HCT116 (cell line): Measurements from ENCODE around the gene GRAMD4. TPM values are rescaled to one million over a fixed set of nuclear protein-coding genes. Genes with fewer than 3 reads are reported as not detected.

Source experiments
- ATAC-seq: fragments of 200-7000 bp; cut with Tn5 transposase; 2 replicates; pipeline ENCODE4 v1.9.1; 2020; ENCODE audit warnings: mild to moderate bottlenecking, moderate library complexity
- BruUV-seq: library from RNA; stranded (reverse); fragments of 400-500 nt; replicated peaks from 2 replicates; lab custom pipeline; 2021; lab: Mats Ljungman, UMichigan
- CTCF ChIA-PET: fragments of 300-600 bp; sonication (Branson Sonifier 250); formaldehyde crosslinking; loops from one replicate; lab custom pipeline; 2021; ENCODE audit warnings: antibody characterized with exemption; lab: Charles Lee
- POLR2A ChIA-PET: fragments of 300-600, 350-600 bp; sonication (Branson Sonifier 250); formaldehyde crosslinking; loops from one replicate; lab custom pipeline; 2021; ENCODE audit warnings: antibody characterized with exemption; lab: Charles Lee
- RAD21 ChIA-PET, 2 experiments: fragments of 300-600 bp; sonication (Branson Sonifier 250); formaldehyde crosslinking; loops; one replicate each; lab custom pipeline; 2023; ENCODE audit warnings: low total read pairs in 2 of 2; ENCODE audit not compliant: uncharacterized antibody in 2 of 2, unreplicated experiment in 2 of 2, low non-redundant PET in 1 of 2; lab: Charles Lee
- DNase-seq: peaks from one replicate; pipeline ENCODE4 v3.0.0-alpha.2; 2010; ENCODE audit warnings: low read depth, low spot score
- H2AFZ ChIP-seq: fragments of 200-600 bp; shearing (Covaris generic), sonication (generic); 2 replicates; pipeline ENCODE4 v1.6.1; 2017; ENCODE audit warnings: low read depth, mixed run types, mixed read lengths, antibody characterized with exemption, low read length; ENCODE audit not compliant: poor library complexity, severe bottlenecking
- H3K27ac ChIP-seq: 2 replicates; pipeline ENCODE4 v1.5.1; 2012; ENCODE audit warnings: low read depth, low read length
- H3K27me3 ChIP-seq: fragments of 200-600 bp; sonication (generic); 2 replicates; pipeline ENCODE4 v1.6.1; 2016; ENCODE audit warnings: mixed run types, low read length, mixed read lengths; ENCODE audit not compliant: insufficient read depth
- H3K36me3 ChIP-seq, 2 experiments: fragments of 200-500 bp in 1 of 2; fragments of 200-600 bp in 1 of 2; sonication (Bioruptor generic) in 1 of 2; sonication (generic) in 1 of 2; 2 replicates each; pipeline versions ENCODE4 v1.5.1 to v1.6.1; 2014 to 2016; ENCODE audit warnings: low read length in 2 of 2, inconsistent platforms in 1 of 2, mixed read lengths in 1 of 2, mixed run types in 1 of 2; ENCODE audit not compliant: insufficient read depth in 2 of 2, control insufficient read depth in 1 of 2
- H3K4me1 ChIP-seq, 2 experiments: fragments of 200-600 bp in 1 of 2; sonication (generic) in 1 of 2; 2 replicates each; pipeline versions ENCODE4 v1.5.1 to v1.6.1; 2012 to 2017; ENCODE audit warnings: low read length in 2 of 2, inconsistent platforms in 1 of 2, mild to moderate bottlenecking in 1 of 2, mixed read lengths in 1 of 2, mixed run types in 1 of 2, moderate library complexity in 1 of 2; ENCODE audit not compliant: insufficient read depth in 2 of 2, control insufficient read depth in 1 of 2
- H3K4me2 ChIP-seq: fragments of 200-600 bp; sonication (generic); 2 replicates; pipeline ENCODE4 v1.6.1; 2017; ENCODE audit warnings: mixed run types, low read length, mixed read lengths
- H3K4me3 ChIP-seq, 2 experiments: fragments of 200-600 bp in 1 of 2; sonication (generic) in 1 of 2; replicated peaks in 1 of 2; 2 replicates each; pipeline ENCODE4 v1.5.1; 2011 to 2016; ENCODE audit warnings: low read length in 2 of 2, control low read depth in 1 of 2, low read depth in 1 of 2, mild to moderate bottlenecking in 1 of 2, mixed read lengths in 1 of 2, mixed run types in 1 of 2
- H3K79me2 ChIP-seq: fragments of 200-600 bp; sonication (generic); 2 replicates; pipeline ENCODE4 v1.6.1; 2017; ENCODE audit warnings: mild to moderate bottlenecking, mixed run types, low read length, moderate library complexity, mixed read lengths; ENCODE audit not compliant: insufficient read depth
- H3K9ac ChIP-seq: fragments of 200-600 bp; sonication (generic); 2 replicates; pipeline ENCODE4 v1.6.1; 2016; ENCODE audit warnings: low read length, mixed read lengths
- H3K9me2 ChIP-seq: fragments of 200-600 bp; sonication (generic), shearing (Covaris generic); 2 replicates; pipeline ENCODE4 v1.6.1; 2017; ENCODE audit warnings: mixed run types, mild to moderate bottlenecking, moderate library complexity; ENCODE audit not compliant: insufficient read depth
- H3K9me3 ChIP-seq, 2 experiments: fragments of 200-500 bp in 1 of 2; fragments of 200-600 bp in 1 of 2; sonication (Bioruptor generic) in 1 of 2; sonication (generic) in 1 of 2; 2 replicates each; pipeline ENCODE4 v1.6.1; 2014 to 2017; ENCODE audit warnings: low read length in 2 of 2, mixed read lengths in 2 of 2, inconsistent platforms in 1 of 2, low read depth in 1 of 2, mild to moderate bottlenecking in 1 of 2, mixed run types in 1 of 2, moderate library complexity in 1 of 2; ENCODE audit not compliant: control insufficient read depth in 1 of 2, insufficient read depth in 1 of 2
- H4K20me1 ChIP-seq: fragments of 200-600 bp; sonication (generic), shearing (Covaris generic); 2 replicates; pipeline ENCODE4 v1.6.1; 2017; ENCODE audit warnings: mixed run types, mild to moderate bottlenecking, moderate library complexity; ENCODE audit not compliant: insufficient read depth
- ATF3 ChIP-seq: IDR thresholded peaks from 2 replicates; pipeline ENCODE4 v1.6.1; 2012
- CBX3 ChIP-seq: IDR thresholded peaks from 2 replicates; pipeline ENCODE4 v1.6.1; 2012; ENCODE audit warnings: low read depth
- EGR1 ChIP-seq: IDR thresholded peaks from 2 replicates; pipeline ENCODE4 v1.6.1; 2012; ENCODE audit warnings: low read depth
- EZH2 ChIP-seq: fragments of 200-600 bp; sonication (generic); IDR thresholded peaks from 2 replicates; pipeline ENCODE4 v1.6.1; 2017; ENCODE audit warnings: antibody characterized with exemption, mixed run types
- EZH2phosphoT487 ChIP-seq: fragments of 200-600 bp; IDR thresholded peaks from 2 replicates; pipeline ENCODE4 v1.6.1; 2018; ENCODE audit warnings: antibody characterized with exemption, borderline replicate concordance
- FOSL1 ChIP-seq: IDR thresholded peaks from 2 replicates; pipeline ENCODE4 v1.6.1; 2012; ENCODE audit warnings: low read depth
- JUND ChIP-seq: IDR thresholded peaks from 2 replicates; pipeline ENCODE4 v1.6.1; 2012
- POLR2A ChIP-seq: IDR thresholded peaks from 2 replicates; pipeline ENCODE4 v1.7.0; 2011; ENCODE audit warnings: borderline replicate concordance; ENCODE audit not compliant: insufficient read depth, insufficient read length; ENCODE audit errors: extremely low read depth
- POLR2AphosphoS5 ChIP-seq: IDR thresholded peaks from 2 replicates; pipeline ENCODE4 v1.6.1; 2011; ENCODE audit warnings: mild to moderate bottlenecking, low read depth, low read length, moderate library complexity
- SIN3A ChIP-seq: IDR thresholded peaks from 2 replicates; pipeline ENCODE4 v1.6.1; 2012; ENCODE audit warnings: low read depth
- SP1 ChIP-seq: IDR thresholded peaks from 2 replicates; pipeline ENCODE4 v1.6.1; 2012; ENCODE audit warnings: low read depth
- ZFX ChIP-seq: fragments of 450-650 bp; IDR thresholded peaks from 2 replicates; pipeline ENCODE4 v1.6.1; 2017
- intact Hi-C: fragments of 100-400 bp; cut with micrococcal nuclease; formaldehyde crosslinking; loops from 2 replicates; pipeline ENCODE4 v1.10.0; 2022
- total RNA-seq: library from RNA; stranded (reverse); gene quantifications from one replicate; pipeline ENCODE4 v1.2.1, GENCODE V29; 2021; ENCODE audit not compliant: unreplicated experiment
- TF ChIP-seq, protein P1 (sequence below): IDR thresholded peaks from 2 replicates; pipeline ENCODE4 v1.6.1; 2011; ENCODE audit warnings: mild to moderate bottlenecking, low read length, moderate library complexity; ENCODE audit not compliant: insufficient replicate concordance; ENCODE audit errors: extremely low read depth
- TF ChIP-seq, protein P2 (sequence below): IDR thresholded peaks from 2 replicates; pipeline ENCODE4 v1.6.1; 2012
- TF ChIP-seq, protein P3 (sequence below): IDR thresholded peaks from 2 replicates; pipeline ENCODE4 v1.6.1; 2012; ENCODE audit warnings: low read depth

Gene GRAMD4
- total RNA-seq, 1 experiment from 2014 or later, result 25.8 TPM

- Histone ChIP-seq H3K79me2 (peaks cover 4% of the 10 kb centered on the region; the same call in 1 of the 2 replicates), H4K20me1 (no peaks in the 10 kb centered on the region), H2AFZ (no peak overlapping the region), H3K9ac (no peak overlapping the region), H3K9me2 (no peaks in the 10 kb centered on the region), H3K4me2 (no peak overlapping the region), H3K9me3 (no peaks in the 10 kb centered on the region), H3K36me3 (peaks cover 5 to 8% of the 10 kb centered on the region in 2 experiments; a peak in 2 of 4 replicates), H3K4me3 (no peak overlapping the region), H3K27me3 (no peaks in the 10 kb centered on the region), H3K4me1 (peaks cover 0 to 3% of the 10 kb centered on the region in 2 experiments; a peak in 2 of 4 replicates), H3K27ac (no peak overlapping the region)
- ChIA-PET POLR2A (no interaction called here), RAD21 (no interaction called here), CTCF (interaction anchor here (1.7 kb wide), 1 partner anchor 158 kb away, joined by 4 read pairs; no protein-coding TSS in a partner anchor)
- no peak for DNase-seq
- no TSS peak for BruUV-seq
- TF ChIP-seq POLR2A, result no peak
- TF ChIP-seq JUND, result no peak
- TF ChIP-seq EZH2, result no peak
- TF ChIP-seq POLR2AphosphoS5, result no peak
- TF ChIP-seq EGR1, result no peak
- TF ChIP-seq CBX3, result no peak
- no peak for ATAC-seq
- intact Hi-C loops, result no loop called here
These were observed 101.4 kb downstream of the GRAMD4 start for GRCh38 chr22:46721501-46722085.

GRCh38 chr22:46723882-46724281, 103.7 kb downstream of the GRAMD4 start:
- CTCF ChIA-PET, result no interaction called here
- Histone ChIP-seq H3K4me3 (no peak overlapping the region), H3K9ac (no peak overlapping the region), H3K4me1 (peaks cover 0 to 3% of the 10 kb centered on the region in 2 experiments; a peak in 2 of 4 replicates), H3K9me3 (no peaks in the 10 kb centered on the region), H3K9me2 (no peaks in the 10 kb centered on the region), H3K27ac (no peak overlapping the region), H3K79me2 (peaks cover 16% of the 10 kb centered on the region; the same call in 1 of the 2 replicates), H3K36me3 (peaks cover 4 to 5% of the 10 kb centered on the region in 2 experiments; a peak in 1 of 4 replicates), H3K27me3 (no peaks in the 10 kb centered on the region), H4K20me1 (no peaks in the 10 kb centered on the region), H3K4me2 (no peak overlapping the region), H2AFZ (no peak overlapping the region)
- no peak for ATAC-seq
- POLR2A ChIA-PET, result interaction anchor here (0.6 to 0.8 kb wide), 2 partner anchors 15 to 31 kb away, joined by 3 to 4 read pairs; no protein-coding TSS in a partner anchor
- BruUV-seq, result no TSS peak
- RAD21 ChIA-PET, result no interaction called here
- intact Hi-C loops, result no loop called here
- no peak for DNase-seq
- TF ChIP-seq, protein P1, sequence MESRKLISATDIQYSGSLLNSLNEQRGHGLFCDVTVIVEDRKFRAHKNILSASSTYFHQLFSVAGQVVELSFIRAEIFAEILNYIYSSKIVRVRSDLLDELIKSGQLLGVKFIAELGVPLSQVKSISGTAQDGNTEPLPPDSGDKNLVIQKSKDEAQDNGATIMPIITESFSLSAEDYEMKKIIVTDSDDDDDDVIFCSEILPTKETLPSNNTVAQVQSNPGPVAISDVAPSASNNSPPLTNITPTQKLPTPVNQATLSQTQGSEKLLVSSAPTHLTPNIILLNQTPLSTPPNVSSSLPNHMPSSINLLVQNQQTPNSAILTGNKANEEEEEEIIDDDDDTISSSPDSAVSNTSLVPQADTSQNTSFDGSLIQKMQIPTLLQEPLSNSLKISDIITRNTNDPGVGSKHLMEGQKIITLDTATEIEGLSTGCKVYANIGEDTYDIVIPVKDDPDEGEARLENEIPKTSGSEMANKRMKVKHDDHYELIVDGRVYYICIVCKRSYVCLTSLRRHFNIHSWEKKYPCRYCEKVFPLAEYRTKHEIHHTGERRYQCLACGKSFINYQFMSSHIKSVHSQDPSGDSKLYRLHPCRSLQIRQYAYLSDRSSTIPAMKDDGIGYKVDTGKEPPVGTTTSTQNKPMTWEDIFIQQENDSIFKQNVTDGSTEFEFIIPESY, result no peak
- TF ChIP-seq, protein P2, sequence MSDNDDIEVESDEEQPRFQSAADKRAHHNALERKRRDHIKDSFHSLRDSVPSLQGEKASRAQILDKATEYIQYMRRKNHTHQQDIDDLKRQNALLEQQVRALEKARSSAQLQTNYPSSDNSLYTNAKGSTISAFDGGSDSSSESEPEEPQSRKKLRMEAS, result no peak
- TF ChIP-seq SP1 (no peak), EZH2phosphoT487 (no peak), FOSL1 (no peak), POLR2A (no peak), EGR1 (no peak), CBX3 (no peak), ATF3 (no peak), SIN3A (no peak), ZFX (no peak)
- TF ChIP-seq, protein P3, sequence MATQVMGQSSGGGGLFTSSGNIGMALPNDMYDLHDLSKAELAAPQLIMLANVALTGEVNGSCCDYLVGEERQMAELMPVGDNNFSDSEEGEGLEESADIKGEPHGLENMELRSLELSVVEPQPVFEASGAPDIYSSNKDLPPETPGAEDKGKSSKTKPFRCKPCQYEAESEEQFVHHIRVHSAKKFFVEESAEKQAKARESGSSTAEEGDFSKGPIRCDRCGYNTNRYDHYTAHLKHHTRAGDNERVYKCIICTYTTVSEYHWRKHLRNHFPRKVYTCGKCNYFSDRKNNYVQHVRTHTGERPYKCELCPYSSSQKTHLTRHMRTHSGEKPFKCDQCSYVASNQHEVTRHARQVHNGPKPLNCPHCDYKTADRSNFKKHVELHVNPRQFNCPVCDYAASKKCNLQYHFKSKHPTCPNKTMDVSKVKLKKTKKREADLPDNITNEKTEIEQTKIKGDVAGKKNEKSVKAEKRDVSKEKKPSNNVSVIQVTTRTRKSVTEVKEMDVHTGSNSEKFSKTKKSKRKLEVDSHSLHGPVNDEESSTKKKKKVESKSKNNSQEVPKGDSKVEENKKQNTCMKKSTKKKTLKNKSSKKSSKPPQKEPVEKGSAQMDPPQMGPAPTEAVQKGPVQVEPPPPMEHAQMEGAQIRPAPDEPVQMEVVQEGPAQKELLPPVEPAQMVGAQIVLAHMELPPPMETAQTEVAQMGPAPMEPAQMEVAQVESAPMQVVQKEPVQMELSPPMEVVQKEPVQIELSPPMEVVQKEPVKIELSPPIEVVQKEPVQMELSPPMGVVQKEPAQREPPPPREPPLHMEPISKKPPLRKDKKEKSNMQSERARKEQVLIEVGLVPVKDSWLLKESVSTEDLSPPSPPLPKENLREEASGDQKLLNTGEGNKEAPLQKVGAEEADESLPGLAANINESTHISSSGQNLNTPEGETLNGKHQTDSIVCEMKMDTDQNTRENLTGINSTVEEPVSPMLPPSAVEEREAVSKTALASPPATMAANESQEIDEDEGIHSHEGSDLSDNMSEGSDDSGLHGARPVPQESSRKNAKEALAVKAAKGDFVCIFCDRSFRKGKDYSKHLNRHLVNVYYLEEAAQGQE, result no peak
